ENCODE data around the gene ELAVL3.

ELAVL3 gene

GRCh38 chr19:11483366-11484111 lies 2.7 kb upstream of the ELAVL3 start:
- Histone ChIP-seq H3K36me3 (ENCODE audit: insufficient read depth, low read length) (no peaks in the 10 kb centered on the region), H3K79me2 (ENCODE audit: insufficient read depth, low read length) (no peaks in the 10 kb centered on the region), H3K9me3 (ENCODE audit: insufficient read depth, low read depth, low read length) (no peaks in the 10 kb centered on the region), H3K9me2 (replicated peaks; ENCODE audit: low read depth, low read length) (no peaks in the 10 kb centered on the region), H3K4me2 (ENCODE audit: low read depth, low read length, poor library complexity, severe bottlenecking) (no peak overlapping the region), H3K4me3 (ENCODE audit: low read length, poor library complexity, severe bottlenecking) (no peak overlapping the region), H3K27me3 (ENCODE audit: insufficient read depth, low read length, poor library complexity, severe bottlenecking) (no peaks in the 10 kb centered on the region), H3F3A (ENCODE audit: low read depth) (no peaks in the 10 kb centered on the region), H4K20me1 (ENCODE audit: insufficient read depth, low read length, poor library complexity, severe bottlenecking) (no peaks in the 10 kb centered on the region), H3K4me1 (ENCODE audit: insufficient read depth, low read length, poor library complexity, severe bottlenecking) (no peaks in the 10 kb centered on the region), H2AFZ (ENCODE audit: low read length) (no peak overlapping the region), H3K9ac (ENCODE audit: low read depth, low read length, poor library complexity, severe bottlenecking) (no peak overlapping the region)
- TF ChIP-seq CTCF (conservative IDR thresholded peaks at IDR 0.05; ENCODE audit: low read length): no peak
- TF ChIP-seq EZH2phosphoT487 (IDR thresholded peaks at IDR 0.05; ENCODE audit: borderline replicate concordance): no peak

- Histone ChIP-seq H3F3A (ENCODE audit: low read depth) (no peaks in the 10 kb centered on the region), H3K9ac (ENCODE audit: low read depth, low read length, poor library complexity, severe bottlenecking) (no peak overlapping the region), H3K4me1 (ENCODE audit: insufficient read depth, low read length, poor library complexity, severe bottlenecking) (no peaks in the 10 kb centered on the region), H3K36me3 (ENCODE audit: insufficient read depth, low read length) (no peaks in the 10 kb centered on the region), H4K20me1 (ENCODE audit: insufficient read depth, low read length, poor library complexity, severe bottlenecking) (no peaks in the 10 kb centered on the region), H3K4me3 (ENCODE audit: low read length, poor library complexity, severe bottlenecking) (no peak overlapping the region), H3K9me2 (replicated peaks; ENCODE audit: low read depth, low read length) (no peaks in the 10 kb centered on the region), H3K79me2 (ENCODE audit: insufficient read depth, low read length) (no peaks in the 10 kb centered on the region), H3K4me2 (ENCODE audit: low read depth, low read length, poor library complexity, severe bottlenecking) (no peak overlapping the region), H3K9me3 (ENCODE audit: insufficient read depth, low read depth, low read length) (no peaks in the 10 kb centered on the region), H2AFZ (ENCODE audit: low read length) (no peak overlapping the region), H3K27me3 (ENCODE audit: insufficient read depth, low read length, poor library complexity, severe bottlenecking) (no peaks in the 10 kb centered on the region)
- TF ChIP-seq CTCF (conservative IDR thresholded peaks at IDR 0.05; ENCODE audit: low read length) (no peak), EZH2phosphoT487 (IDR thresholded peaks at IDR 0.05; ENCODE audit: borderline replicate concordance) (no peak)
These were observed 1.7 kb upstream of the ELAVL3 start for GRCh38 chr19:11482384-11483050.

GRCh38 chr19:11481534-11482383 lies 913 bp upstream of the ELAVL3 start:
- TF ChIP-seq CTCF (conservative IDR thresholded peaks at IDR 0.05; ENCODE audit: low read length): no peak
- no peak for TF ChIP-seq EZH2phosphoT487 (IDR thresholded peaks at IDR 0.05; ENCODE audit: borderline replicate concordance)
- no peak overlapping the region for H3K9ac ChIP-seq (ENCODE audit: low read depth, low read length, poor library complexity, severe bottlenecking)
- no peaks in the 10 kb centered on the region for H3K79me2 ChIP-seq (ENCODE audit: insufficient read depth, low read length)
- H3K36me3 ChIP-seq (ENCODE audit: insufficient read depth, low read length): no peaks in the 10 kb centered on the region
- no peak overlapping the region for H3K4me2 ChIP-seq (ENCODE audit: low read depth, low read length, poor library complexity, severe bottlenecking)
- H3K9me2 ChIP-seq (replicated peaks; ENCODE audit: low read depth, low read length): no peaks in the 10 kb centered on the region
- no peak overlapping the region for H2AFZ ChIP-seq (ENCODE audit: low read length)
- H3K9me3 ChIP-seq (ENCODE audit: insufficient read depth, low read depth, low read length): no peaks in the 10 kb centered on the region
- H3K4me3 ChIP-seq (ENCODE audit: low read length, poor library complexity, severe bottlenecking): no peak overlapping the region
- H3K27me3 ChIP-seq (ENCODE audit: insufficient read depth, low read length, poor library complexity, severe bottlenecking): no peaks in the 10 kb centered on the region
- no peaks in the 10 kb centered on the region for H4K20me1 ChIP-seq (ENCODE audit: insufficient read depth, low read length, poor library complexity, severe bottlenecking)
- H3K4me1 ChIP-seq (ENCODE audit: insufficient read depth, low read length, poor library complexity, severe bottlenecking): no peaks in the 10 kb centered on the region
- H3F3A ChIP-seq (ENCODE audit: low read depth): no peaks in the 10 kb centered on the region

Measured in Loucy (cell line).